A549 (cell line): ENCODE data around the gene PLPPR1. TPM values are rescaled to one million over a fixed set of nuclear protein-coding genes. Genes with fewer than 3 reads are reported as not detected.

ENCODE experiments used
- ATAC-seq, 2 experiments: fragments of 200-7000 bp in 1 of 2; fragments of >200 bp in 1 of 2; cut with Nextera tagmentation in 1 of 2; cut with Tn5 transposase in 1 of 2; 3 replicates each; pipeline versions ENCODE4 v1.8.0 to v1.9.1; 2018 to 2020; ENCODE audit warnings: mild to moderate bottlenecking in 1 of 2, moderate library complexity in 1 of 2
- CTCF ChIA-PET: fragments of 300-600 bp; sonication (Branson Sonifier 250); formaldehyde crosslinking; extraction: SDS; loops from one replicate; lab custom pipeline; 2021; ENCODE audit warnings: antibody characterized with exemption, inconsistent platforms; lab: Yijun Ruan, JAX
- POLR2A ChIA-PET: fragments of 350-600 bp; formaldehyde crosslinking; extraction: SDS; loops from one replicate; lab custom pipeline; 2021; ENCODE audit warnings: antibody characterized with exemption, inconsistent platforms; lab: Yijun Ruan, JAX
- DNase-seq, 2 experiments: peaks; one replicate each; pipeline versions ENCODE4 v3.0.0 to v3.0.0-alpha.2; 2011 to 2016; ENCODE audit warnings: low read depth in 1 of 2, low spot score in 1 of 2
- FAIRE-seq: peaks from 2 replicates; lab custom pipeline; 2011; peaks lifted over from hg19 to GRCh38; lab: Jason Lieb, UNC
- H3K27ac ChIP-seq, 2 experiments: fragments of >200 bp; sonication (Bioruptor Twin); formaldehyde crosslinking; 3 replicates each; pipeline ENCODE4 v1.5.1; 2016 to 2017
- H3K4me1 ChIP-seq: fragments of >200 bp; sonication (Bioruptor Twin); formaldehyde crosslinking; 3 replicates; pipeline ENCODE4 v1.6.1; 2016
- H3K4me2 ChIP-seq: fragments of >200 bp; sonication (Bioruptor Twin); formaldehyde crosslinking; 3 replicates; pipeline ENCODE4 v1.6.1; 2016
- H3K4me3 ChIP-seq: fragments of >200 bp; sonication (Bioruptor Twin); formaldehyde crosslinking; 3 replicates; pipeline ENCODE4 v1.5.1; 2016
- H3K9me3 ChIP-seq: fragments of >200 bp; sonication (Bioruptor Twin); formaldehyde crosslinking; 3 replicates; pipeline ENCODE4 v1.6.1; 2016
- BCL3 ChIP-seq: fragments of >200 bp; sonication (Bioruptor Twin); formaldehyde crosslinking; IDR thresholded peaks from 3 replicates; pipeline ENCODE4 v1.6.1; 2016
- CBX8 ChIP-seq: fragments of 200-600 bp; sonication (generic); IDR thresholded peaks from 2 replicates; pipeline ENCODE4 v1.6.1; 2016
- EHF ChIP-seq: fragments of 250-450 bp; sonication (Bioruptor Pico); IDR thresholded peaks from 2 replicates; pipeline ENCODE4 v1.5.0; 2020; ENCODE audit warnings: mild to moderate bottlenecking
- EHMT2 ChIP-seq: fragments of 200-600 bp; sonication (generic); IDR thresholded peaks from 2 replicates; pipeline ENCODE4 v1.6.1; 2016; ENCODE audit warnings: antibody characterized with exemption, low read depth, mild to moderate bottlenecking, moderate library complexity
- ESRRA ChIP-seq: fragments of 150-350 bp; IDR thresholded peaks from 2 replicates; pipeline ENCODE4 v1.6.1; 2014; ENCODE audit warnings: mild to moderate bottlenecking, low read length, borderline replicate concordance
- FOXS1 ChIP-seq: fragments of 250-450 bp; sonication (Bioruptor Pico); IDR thresholded peaks from 2 replicates; pipeline ENCODE4 v1.5.0; 2020; ENCODE audit warnings: mild to moderate bottlenecking, moderate library complexity
- GATA3 ChIP-seq: IDR thresholded peaks from 2 replicates; pipeline ENCODE4 v1.6.1; 2012; ENCODE audit warnings: borderline replicate concordance
- HES2 ChIP-seq: fragments of >200 bp; sonication (Bioruptor Twin); formaldehyde crosslinking; IDR thresholded peaks from 2 replicates; pipeline ENCODE4 v1.6.1; 2016
- HOXB5 ChIP-seq: fragments of 250-450 bp; sonication (Bioruptor Pico); IDR thresholded peaks from 2 replicates; pipeline ENCODE4 v1.5.0; 2020; ENCODE audit warnings: mild to moderate bottlenecking, moderate library complexity
- MAFK ChIP-seq: fragments of 450-650 bp; IDR thresholded peaks from 2 replicates; pipeline ENCODE4 v1.6.1; 2014; ENCODE audit not compliant: partially characterized antibody
- MAX ChIP-seq: IDR thresholded peaks from 2 replicates; pipeline ENCODE4 v1.6.1; 2012
- NR3C1 ChIP-seq: fragments of >200 bp; sonication (Bioruptor Twin); formaldehyde crosslinking; IDR thresholded peaks from 3 replicates; pipeline ENCODE4 v1.6.1; 2017
- PBX3 ChIP-seq: IDR thresholded peaks from 2 replicates; pipeline ENCODE4 v1.6.1; 2012
- PHF8 ChIP-seq: fragments of 200-600 bp; sonication (generic); IDR thresholded peaks from 2 replicates; pipeline ENCODE4 v1.6.1; 2016; ENCODE audit warnings: low read depth, mild to moderate bottlenecking, antibody characterized with exemption, moderate library complexity, borderline replicate concordance
- POLR2AphosphoS2 ChIP-seq: conservative IDR thresholded peaks from 2 replicates; pipeline ENCODE4 v1.6.1; 2012; ENCODE audit warnings: low read length, improper control_type of control experiment, inconsistent platforms
- RARB ChIP-seq: fragments of 250-450 bp; sonication (Bioruptor Pico); IDR thresholded peaks from 2 replicates; pipeline ENCODE4 v1.8.0; 2021; ENCODE audit warnings: mild to moderate bottlenecking, moderate library complexity
- RCOR1 ChIP-seq: fragments of 150-350 bp; IDR thresholded peaks from 2 replicates; pipeline ENCODE4 v1.6.1; 2014; ENCODE audit warnings: antibody characterized with exemption, low read length, low read depth
- RNF2 ChIP-seq: fragments of 200-600 bp; sonication (generic); IDR thresholded peaks from 2 replicates; pipeline ENCODE4 v1.6.1; 2016; ENCODE audit warnings: low read depth, mild to moderate bottlenecking, antibody characterized with exemption, moderate library complexity, borderline replicate concordance
- SMC3 ChIP-seq: fragments of >200 bp; sonication (Bioruptor Twin); formaldehyde crosslinking; IDR thresholded peaks from 3 replicates; pipeline ENCODE4 v1.6.1; 2018; ENCODE audit warnings: inconsistent platforms
- SREBF2 ChIP-seq: fragments of 450-650 bp; IDR thresholded peaks from 2 replicates; pipeline ENCODE4 v1.6.1; 2014; ENCODE audit warnings: mild to moderate bottlenecking, moderate library complexity
- TFCP2L1 ChIP-seq: fragments of 250-450 bp; sonication (Bioruptor Pico); IDR thresholded peaks from 2 replicates; pipeline ENCODE4 v1.5.0; 2021; ENCODE audit warnings: mild to moderate bottlenecking
- TP53 ChIP-seq: fragments of 250-450 bp; sonication (Bioruptor Pico); IDR thresholded peaks from 2 replicates; pipeline ENCODE4 v1.5.0; 2021; ENCODE audit warnings: mild to moderate bottlenecking, moderate library complexity
- ZC3H11A ChIP-seq: fragments of 450-650 bp; IDR thresholded peaks from 2 replicates; pipeline ENCODE4 v1.6.1; 2014; ENCODE audit warnings: antibody characterized with exemption, mild to moderate bottlenecking
- ZNF302 ChIP-seq: fragments of 250-450 bp; sonication (Bioruptor Pico); IDR thresholded peaks from 2 replicates; pipeline ENCODE4 v1.9.0; 2021; ENCODE audit warnings: inconsistent platforms, mild to moderate bottlenecking, moderate library complexity
- WGBS: methylation state at CpG from one replicate; pipeline ENCODE4 v1.1.6; 2017; ENCODE audit errors: missing lambda C conversion rate; 5-methylcytosine and 5-hydroxymethylcytosine counted together
- polyA plus RNA-seq, 4 experiments: library from polyadenylated mRNA; depleted of rRNA in 3 of 4; stranded (reverse); fragments of >200 nt; fragmentation: RNase III in 1 of 4; extraction: RNeasy Plus Mini Kit Qiagen cat#74134 plus additional on column Dnase treatment in 1 of 4; gene quantifications; 2 replicates in 3 of 4; 3 replicates in 1 of 4; pipeline ENCODE4 v1.2.3, GENCODE V29; 2011 to 2017
- TF ChIP-seq, protein P1 (sequence below): fragments of >200 bp; sonication (Bioruptor Twin); formaldehyde crosslinking; IDR thresholded peaks from 3 replicates; pipeline ENCODE4 v1.5.1; 2016

The PLPPR1 gene
- polyA plus RNA-seq, 2 of the 4 experiments (the other 2 are of a cell fraction), result 0.06 to 1.2 TPM

DNA sequence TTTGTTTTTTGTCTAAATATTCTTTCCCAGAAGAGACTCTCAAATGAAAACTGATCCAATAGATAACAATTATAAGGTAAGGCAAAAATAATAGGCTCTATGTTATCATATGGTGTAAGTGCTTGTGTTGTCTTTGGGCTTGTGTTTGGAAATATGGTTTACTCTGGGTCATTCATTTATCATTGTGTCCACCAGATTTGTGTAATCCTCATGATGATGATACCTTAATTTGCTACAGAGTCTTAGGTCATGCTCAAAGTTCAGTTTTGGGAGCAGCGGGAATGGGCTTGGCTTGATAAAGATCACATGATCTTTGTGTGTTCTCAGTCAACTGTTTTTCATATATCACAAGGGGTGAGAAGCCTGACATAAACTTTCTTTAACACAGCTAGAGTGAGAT lies 34.2 kb downstream of the PLPPR1 start:
- CTCF ChIA-PET, result no interaction called here
- no peak for FAIRE-seq

GRCh38 chr9:101063192-101063591 lies 34.7 kb downstream of the PLPPR1 start:
- 2% methylated on average over 2 of the region's 2 CpGs for WGBS
- Histone ChIP-seq H3K9me3 (no peaks in the 10 kb centered on the region), H3K4me3 (no peak overlapping the region), H3K4me2 (no peak overlapping the region), H3K4me1 (no peaks in the 10 kb centered on the region), H3K27ac (no peak overlapping the region)
- ChIA-PET CTCF (no interaction called here), POLR2A (no interaction called here)
- FAIRE-seq (no peak), ATAC-seq (no peak), DNase-seq (no peak)
- TF ChIP-seq ZNF302 (CRISPR knock-in tag), result no peak
- TF ChIP-seq SMC3, result no peak

More for the DNA sequence above, 34.2 kb downstream of the PLPPR1 start:
- TF ChIP-seq CBX8 (no peak), SMC3 (no peak)
- ATAC-seq (no peak), DNase-seq (no peak)
- WGBS, result 4% methylated on average over 1 of the region's 1 CpG
- POLR2A ChIA-PET, result no interaction called here
- Histone ChIP-seq H3K4me3 (no peak overlapping the region), H3K27ac (no peak overlapping the region), H3K4me1 (no peaks in the 10 kb centered on the region), H3K4me2 (no peak overlapping the region), H3K9me3 (no peaks in the 10 kb centered on the region)

DNA sequence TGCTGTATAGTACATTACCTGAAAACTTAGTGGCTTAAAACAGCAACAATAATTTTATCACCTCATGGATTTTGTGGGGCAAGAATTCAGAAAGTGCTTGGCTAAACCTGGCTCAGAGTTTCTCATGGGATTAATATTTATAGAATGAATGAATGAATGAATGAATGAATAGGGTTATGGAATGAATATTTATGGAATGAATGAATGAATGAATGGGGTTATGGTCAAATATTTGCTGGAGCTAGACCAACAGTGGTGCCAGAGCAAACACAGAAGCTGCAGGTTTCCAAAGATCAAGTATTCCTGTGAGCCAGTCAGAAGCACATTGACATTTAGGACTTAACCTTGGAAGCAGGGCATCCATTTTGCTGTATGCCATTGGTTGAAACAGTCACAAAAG lies 35.7 kb downstream of the PLPPR1 start:
- POLR2A ChIA-PET, result no interaction called here
- FAIRE-seq, result no peak

GRCh38 chr9:101065930-101066329 lies 37.4 kb downstream of the PLPPR1 start:
- no peak for DNase-seq
- no peaks in the 10 kb centered on the region for H3K4me1 ChIP-seq
- H3K27ac ChIP-seq, result no peak overlapping the region
- H3K4me2 ChIP-seq, result no peak overlapping the region
- no peaks in the 10 kb centered on the region for H3K9me3 ChIP-seq
- 3% methylated on average over 1 of the region's 1 CpG for WGBS
- POLR2A ChIA-PET, result no interaction called here
- CTCF ChIA-PET, result no interaction called here
- no peak for FAIRE-seq
- TF ChIP-seq PBX3 (no peak), GATA3 (no peak), BCL3 (no peak), RARB (no peak), MAFK (no peak), ZC3H11A (no peak), HOXB5 (no peak), FOXS1 (CRISPR knock-in tag) (no peak)
- TF ChIP-seq, protein P1, sequence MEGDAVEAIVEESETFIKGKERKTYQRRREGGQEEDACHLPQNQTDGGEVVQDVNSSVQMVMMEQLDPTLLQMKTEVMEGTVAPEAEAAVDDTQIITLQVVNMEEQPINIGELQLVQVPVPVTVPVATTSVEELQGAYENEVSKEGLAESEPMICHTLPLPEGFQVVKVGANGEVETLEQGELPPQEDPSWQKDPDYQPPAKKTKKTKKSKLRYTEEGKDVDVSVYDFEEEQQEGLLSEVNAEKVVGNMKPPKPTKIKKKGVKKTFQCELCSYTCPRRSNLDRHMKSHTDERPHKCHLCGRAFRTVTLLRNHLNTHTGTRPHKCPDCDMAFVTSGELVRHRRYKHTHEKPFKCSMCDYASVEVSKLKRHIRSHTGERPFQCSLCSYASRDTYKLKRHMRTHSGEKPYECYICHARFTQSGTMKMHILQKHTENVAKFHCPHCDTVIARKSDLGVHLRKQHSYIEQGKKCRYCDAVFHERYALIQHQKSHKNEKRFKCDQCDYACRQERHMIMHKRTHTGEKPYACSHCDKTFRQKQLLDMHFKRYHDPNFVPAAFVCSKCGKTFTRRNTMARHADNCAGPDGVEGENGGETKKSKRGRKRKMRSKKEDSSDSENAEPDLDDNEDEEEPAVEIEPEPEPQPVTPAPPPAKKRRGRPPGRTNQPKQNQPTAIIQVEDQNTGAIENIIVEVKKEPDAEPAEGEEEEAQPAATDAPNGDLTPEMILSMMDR, result no peak
- H3K4me3 ChIP-seq, result no peak overlapping the region
- no peak for ATAC-seq

More for the DNA sequence above, 35.7 kb downstream of the PLPPR1 start:
- no peak for ATAC-seq
- H3K4me3 ChIP-seq, result no peak overlapping the region
- CTCF ChIA-PET, result interaction anchor here (0.6 kb wide), 1 partner anchor 235 kb away, joined by 3 read pairs; no protein-coding TSS in a partner anchor
- no peak overlapping the region for H3K4me2 ChIP-seq
- TF ChIP-seq POLR2AphosphoS2 (no peak), EHMT2 (no peak), SREBF2 (no peak), HOXB5 (no peak), RNF2 (no peak), TP53 (CRISPR knock-in tag) (no peak), MAX (no peak), HES2 (no peak), TFCP2L1 (CRISPR knock-in tag) (no peak), PHF8 (no peak), NR3C1 (no peak), SMC3 (no peak), CBX8 (no peak), EHF (no peak), RCOR1 (no peak), ESRRA (no peak)
- TF ChIP-seq, protein P1, result no peak
- TF ChIP-seq, all 56 proteins: peak for 0
- DNase-seq, result no peak
- no peaks in the 10 kb centered on the region for H3K9me3 ChIP-seq
- H3K4me1 ChIP-seq, result no peaks in the 10 kb centered on the region
- H3K27ac ChIP-seq, result no peak overlapping the region
